Glomerular visceral epithelial cell (primary cell): ENCODE data around the gene FKBP2.
"Not testable (repeated sequence)": the region's sequence is repeated elsewhere in the genome, so short reads cannot be mapped to it uniquely, and the experiment has no call there.

Source experiments
- DNase-seq: peaks from one replicate; pipeline ENCODE4 v3.0.0-alpha.2; 2016; ENCODE audit errors: extremely low spot score

FKBP2 gene

DNA sequence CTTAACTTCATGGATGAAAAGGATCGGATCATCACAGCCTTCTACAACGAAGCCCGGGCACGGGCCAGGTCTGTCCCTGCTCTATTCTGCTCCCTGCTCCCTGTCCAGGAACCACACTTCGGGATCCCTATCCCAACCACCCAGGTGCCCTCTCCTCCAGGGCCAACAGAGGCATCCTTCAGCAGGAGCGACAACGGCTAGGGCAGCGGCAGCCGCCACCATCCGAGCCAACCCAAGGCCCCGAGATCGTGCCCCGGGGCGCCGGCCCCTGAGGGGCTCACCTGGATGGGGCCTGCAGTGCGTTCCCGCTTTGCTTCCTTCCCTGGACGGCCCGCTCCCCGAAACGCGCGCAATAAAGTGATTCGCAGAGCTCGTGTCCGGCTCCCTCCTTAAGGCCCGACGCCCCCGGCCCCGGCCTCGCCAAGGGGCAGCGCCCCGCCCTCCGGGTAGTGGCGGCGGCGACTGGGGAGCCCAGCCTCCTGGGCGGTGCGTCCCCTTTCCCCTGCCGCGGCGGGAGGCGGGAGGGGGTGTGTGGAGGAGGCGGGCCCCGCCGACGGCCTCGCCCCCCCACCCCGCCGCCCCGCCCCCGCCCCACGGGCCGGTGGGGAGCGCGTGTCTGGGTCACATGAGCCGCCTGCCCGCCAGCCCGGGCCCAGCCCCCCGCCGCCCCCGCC is 6.8 kb upstream of the FKBP2 start, which contains the start of gene VEGFB:
VEGFB (plus strand) TSS at position 672 of the 674 bp plus-strand sequence. CDS start 250 bp downstream, outside the sequence.
- DNase-seq = peak; percentile 73

DNA sequence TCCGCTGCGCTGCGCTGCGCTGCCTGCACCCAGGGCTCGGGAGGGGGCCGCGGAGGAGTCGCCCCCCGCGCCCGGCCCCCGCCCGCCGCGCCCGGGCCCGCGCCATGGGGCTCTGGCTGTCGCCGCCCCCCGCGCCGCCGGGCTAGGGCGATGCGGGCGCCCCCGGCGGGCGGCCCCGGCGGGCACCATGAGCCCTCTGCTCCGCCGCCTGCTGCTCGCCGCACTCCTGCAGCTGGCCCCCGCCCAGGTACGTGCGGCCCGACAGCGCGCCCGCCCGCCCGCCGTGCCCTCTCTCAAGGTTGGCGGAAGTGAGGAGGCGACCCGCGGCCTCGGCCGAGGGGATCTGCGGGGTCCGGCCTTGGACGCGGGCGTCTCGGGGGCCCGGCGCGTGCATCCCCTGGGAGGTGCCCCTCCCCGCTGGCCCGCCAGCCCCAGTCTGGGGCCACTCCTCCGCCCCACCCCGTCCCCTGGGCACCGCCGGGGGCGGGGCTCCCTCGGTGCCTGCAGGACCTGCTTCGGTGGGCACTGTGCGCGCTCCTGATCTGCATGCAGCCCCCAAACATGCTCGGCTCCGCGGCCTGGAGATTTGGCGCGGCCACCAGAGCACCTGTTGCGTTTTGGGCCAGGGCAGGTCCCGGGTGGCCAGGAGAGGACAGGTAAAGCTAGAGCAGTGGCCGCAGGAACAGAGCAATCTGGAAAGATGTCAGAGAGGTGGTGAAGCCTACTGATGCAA is 6.1 kb upstream of the FKBP2 start:
- peak; percentile 50 for DNase-seq

DNA sequence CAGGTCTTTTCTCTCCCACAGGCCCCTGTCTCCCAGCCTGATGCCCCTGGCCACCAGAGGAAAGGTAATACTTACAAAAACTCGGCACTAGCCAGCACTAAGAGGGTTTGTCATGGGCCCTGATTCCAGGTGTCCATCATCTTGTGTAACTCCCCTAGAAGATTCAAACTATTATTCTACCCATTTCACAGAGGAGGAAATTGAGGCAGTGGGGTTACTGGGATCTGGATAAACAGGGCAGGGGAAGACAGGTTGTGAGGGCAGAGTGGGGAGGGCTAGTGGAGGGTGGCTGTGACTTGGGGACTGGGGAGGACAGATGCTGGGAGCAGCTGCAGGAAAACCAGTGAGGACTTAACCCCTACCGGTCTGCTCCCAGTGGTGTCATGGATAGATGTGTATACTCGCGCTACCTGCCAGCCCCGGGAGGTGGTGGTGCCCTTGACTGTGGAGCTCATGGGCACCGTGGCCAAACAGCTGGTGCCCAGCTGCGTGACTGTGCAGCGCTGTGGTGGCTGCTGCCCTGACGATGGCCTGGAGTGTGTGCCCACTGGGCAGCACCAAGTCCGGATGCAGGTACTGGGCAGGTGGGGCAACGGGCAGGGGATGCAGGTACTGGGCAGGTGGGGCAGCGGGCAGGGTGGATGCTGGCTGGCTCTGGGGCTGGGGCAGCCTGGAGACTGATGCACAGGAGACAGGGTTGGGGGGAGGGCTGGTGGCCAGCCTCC is 5.3 kb upstream of the FKBP2 start:
- no peak for DNase-seq

DNA sequence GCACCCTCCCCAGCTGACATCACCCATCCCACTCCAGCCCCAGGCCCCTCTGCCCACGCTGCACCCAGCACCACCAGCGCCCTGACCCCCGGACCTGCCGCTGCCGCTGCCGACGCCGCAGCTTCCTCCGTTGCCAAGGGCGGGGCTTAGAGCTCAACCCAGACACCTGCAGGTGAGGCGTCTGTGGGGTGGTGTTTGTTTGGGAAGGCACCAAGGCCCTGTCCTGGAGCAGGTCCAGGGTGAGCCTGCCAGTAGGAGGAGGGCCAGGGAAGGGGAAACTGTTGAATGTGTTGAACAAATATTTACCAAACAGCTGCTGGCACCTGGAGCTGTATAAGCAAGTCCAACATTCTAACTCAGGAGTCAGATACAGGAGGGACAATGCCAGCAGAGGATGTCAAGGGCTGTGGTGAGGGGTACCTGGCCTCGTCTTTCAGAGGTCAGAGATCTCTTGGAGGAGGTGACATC is 3.4 kb upstream of the FKBP2 start:
- DNase-seq = no peak

DNA sequence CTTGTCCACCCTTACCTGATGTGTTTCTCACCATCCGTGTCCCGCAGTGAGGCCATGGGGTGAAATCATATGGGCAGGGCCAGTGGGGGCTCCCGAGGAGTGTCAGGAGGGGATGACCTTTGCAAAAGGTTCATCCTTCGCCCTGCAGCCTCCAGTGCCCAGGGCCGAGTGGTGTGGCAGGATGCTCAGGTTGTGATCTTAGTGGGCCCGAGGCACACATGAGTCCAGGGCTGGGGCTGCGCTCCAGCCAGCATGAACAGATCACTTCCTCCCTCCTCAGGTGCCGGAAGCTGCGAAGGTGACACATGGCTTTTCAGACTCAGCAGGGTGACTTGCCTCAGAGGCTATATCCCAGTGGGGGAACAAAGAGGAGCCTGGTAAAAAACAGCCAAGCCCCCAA is 2.8 kb upstream of the FKBP2 start:
- DNase-seq = no peak

DNA sequence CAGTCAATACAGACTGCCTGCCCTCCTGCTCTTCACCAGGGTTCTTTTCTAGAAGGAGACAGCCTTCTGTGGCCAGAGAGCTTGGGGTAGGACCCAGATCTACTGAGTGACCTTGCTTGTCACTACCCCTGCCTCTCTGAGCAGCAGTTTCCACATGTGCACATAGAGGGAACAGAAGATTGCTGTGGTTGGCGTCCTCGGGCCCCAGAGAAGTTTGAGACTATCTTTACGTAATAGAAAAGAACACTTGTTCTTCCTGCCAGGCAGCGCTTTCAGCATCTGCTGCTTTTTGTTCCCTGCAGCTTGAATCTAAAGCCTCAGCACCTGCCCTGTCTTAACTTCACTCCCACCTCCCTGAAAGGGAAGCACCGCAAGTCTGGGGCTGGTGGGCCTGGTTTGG is 1.9 kb upstream of the FKBP2 start:
- DNase-seq = no peak

DNA sequence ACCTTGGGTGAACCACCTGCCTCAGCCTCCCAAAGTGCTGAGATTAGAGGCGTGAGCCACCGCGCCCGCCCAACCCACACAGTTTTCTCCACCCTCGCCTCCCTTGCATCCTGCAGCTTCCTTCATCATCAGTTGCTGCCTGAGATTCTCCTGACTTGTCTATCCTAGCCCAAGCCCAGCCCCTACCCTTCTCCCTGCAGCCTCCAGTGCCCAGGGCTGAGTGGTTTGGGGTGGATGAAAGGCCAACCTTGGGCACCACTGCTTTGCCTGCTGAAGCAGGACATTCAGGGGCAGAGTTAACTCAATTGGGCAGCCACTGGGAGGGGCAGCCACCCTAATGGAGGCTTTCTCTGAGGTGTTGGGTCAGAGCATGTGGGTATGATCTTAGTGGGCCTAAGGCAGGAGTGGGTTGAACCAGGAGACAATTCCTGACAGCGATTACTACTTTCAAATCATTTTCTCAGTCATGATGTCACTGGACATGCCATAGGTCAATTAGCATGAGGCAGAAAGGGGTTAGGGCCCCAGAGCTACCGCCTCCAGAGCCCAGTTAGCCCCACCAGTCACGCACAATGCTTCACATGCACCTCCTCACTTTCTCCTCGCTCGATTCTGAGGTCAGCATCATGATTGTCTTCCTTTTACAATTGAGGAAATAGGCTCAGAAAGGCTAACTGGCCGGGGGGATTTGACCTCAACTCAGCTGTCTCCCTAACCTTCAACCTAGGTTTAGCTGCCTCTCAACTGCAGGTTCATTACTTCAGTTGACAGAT is 1.0 kb upstream of the FKBP2 start:
- no peak for DNase-seq

DNA sequence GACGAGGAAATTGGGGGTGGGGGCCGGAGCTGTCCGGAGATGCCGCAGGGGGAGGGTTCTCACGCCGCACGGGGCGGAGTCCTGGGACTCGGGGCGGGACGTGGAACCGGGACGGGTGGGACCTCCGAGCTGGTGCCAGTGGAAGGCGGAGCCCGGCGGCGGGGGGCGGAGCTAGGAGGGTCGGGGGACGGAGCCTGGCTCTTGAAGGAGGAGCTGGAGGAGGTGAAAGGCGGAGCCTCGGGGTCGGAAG is 271 bp downstream of the FKBP2 start:
- peak; percentile 100 for DNase-seq

DNA sequence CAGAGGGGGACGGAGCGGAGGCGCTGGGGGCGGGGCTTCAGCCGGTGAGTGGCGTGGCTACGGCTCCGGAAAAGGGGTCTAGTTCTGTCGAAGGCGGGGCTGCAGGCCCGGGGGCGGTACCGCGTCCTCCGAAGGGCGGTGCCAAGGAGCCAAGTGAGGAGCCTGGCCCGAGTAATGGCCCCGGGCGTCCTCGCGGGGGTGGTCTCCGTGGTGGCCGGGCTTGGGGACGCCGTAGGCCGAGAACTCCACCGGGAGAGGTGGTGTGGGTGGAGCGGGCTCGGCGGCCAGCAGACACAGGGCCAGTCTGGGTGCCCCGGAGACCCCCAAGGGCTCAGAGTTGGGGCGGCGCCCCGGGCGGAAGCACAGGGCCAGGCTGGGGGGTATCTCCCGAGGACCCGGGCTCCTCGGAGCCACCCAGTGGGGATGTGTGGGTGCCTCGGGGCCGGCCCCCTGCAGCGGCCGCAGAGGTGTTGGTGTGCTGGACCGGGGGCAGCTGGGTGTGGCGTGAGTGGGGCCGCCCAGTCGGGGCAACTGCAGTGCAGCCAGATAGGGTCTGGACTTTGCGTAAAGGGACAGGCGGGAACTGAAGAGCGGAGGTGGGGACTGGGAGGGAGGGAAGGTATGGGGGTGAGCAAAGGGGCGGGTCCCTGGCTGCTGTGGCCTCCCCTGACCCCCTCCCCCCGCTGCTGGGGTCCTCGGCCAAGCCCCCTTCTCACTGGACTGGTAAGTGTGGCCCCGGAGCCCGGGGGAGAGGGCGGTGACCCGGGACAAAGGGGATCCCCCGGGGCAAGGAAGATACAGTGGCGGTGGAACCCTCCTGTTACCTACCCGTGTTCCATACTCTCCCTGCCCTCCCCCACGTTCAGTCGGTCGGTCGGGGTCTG is 838 bp downstream of the FKBP2 start:
- DNase-seq = peak; percentile 66

DNA sequence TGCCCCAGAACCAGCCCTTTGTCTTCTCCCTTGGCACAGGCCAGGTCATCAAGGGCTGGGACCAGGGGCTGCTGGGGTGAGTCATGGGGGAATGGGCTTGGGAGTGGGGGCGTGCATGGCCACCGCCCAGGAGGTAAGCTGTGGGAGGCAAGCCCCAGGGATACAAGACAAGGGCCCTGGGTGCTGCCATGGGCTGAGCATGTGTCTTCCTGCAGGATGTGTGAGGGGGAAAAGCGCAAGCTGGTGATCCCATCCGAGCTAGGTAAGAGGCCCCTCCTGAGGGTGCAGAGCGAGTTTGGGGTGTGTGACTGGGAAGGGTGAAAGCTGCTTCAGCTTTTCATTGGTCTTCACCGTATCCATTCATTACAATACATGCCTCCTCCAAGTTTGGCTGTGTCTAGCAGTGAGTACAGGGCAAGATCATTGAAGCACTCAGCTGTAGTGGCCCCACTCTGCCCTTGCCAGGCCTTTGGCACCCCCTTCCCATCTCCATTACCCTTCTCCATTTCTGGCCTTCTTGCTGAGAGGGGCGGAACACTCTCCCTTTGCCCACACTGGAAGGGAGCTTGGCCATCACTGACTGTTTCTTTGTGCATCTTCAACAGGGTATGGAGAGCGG is 2.5 kb downstream of the FKBP2 start:
- no peak for DNase-seq

DNA sequence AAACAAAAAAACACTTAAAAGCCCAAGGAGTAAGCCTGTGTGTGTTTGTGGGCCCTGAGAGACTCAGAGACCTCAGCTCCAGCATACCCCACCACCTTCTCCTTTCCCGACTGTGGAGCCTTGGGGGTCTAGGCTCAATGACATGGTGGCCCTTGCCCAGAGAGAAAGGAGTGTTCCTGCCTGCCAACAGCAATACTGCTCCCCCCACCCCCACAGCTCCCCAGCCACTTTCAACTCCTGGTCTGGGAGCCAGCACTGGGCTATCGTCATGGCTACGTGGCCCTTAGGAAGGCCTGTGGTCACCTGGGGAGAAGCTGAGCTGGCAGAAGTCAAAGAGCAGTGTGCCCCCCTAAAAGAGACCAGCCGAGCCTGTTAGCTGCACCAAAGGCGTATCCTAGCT is 3.2 kb downstream of the FKBP2 start:
- no peak for DNase-seq

DNA sequence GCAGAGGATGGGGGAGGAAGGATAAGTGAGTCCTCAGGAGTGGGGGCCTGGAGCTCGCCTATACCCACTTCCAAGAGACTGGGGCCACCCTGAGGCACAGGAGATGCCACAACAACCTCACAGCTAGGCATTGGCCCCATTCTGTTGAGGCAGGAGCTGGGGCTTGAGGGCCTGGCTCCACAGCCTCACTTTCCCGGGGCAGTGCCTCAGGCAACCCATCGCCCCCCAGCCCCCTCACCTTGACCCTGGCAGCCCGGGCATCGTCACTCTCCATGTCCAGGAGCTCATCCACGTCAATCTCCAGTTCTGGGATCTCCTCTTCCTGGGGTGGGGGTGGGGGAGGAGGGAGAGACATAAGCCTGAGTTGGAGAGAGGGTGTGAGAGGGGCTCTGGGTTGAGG is 4.1 kb downstream of the FKBP2 start:
- no peak for DNase-seq

DNA sequence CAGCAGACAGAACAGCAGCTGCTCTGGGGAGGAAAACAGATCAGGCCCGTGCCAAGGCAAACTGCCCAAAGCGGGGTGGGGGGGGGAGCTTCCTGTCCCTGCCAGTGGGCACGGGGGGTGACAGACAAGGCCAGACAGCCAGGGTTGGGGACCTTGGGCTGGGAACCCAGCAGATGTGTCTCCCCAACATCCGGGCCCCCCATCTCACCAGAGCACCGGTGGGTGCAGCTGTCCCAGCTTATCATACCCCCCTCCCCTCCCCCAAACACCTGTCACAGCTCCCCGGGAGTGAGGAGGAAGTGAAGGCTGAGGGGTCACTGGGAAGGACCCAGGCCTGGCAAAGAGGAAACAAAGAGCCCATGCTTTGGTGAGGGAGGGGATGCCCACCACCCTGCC is 4.5 kb downstream of the FKBP2 start:
- DNase-seq = peak; percentile 27

DNA sequence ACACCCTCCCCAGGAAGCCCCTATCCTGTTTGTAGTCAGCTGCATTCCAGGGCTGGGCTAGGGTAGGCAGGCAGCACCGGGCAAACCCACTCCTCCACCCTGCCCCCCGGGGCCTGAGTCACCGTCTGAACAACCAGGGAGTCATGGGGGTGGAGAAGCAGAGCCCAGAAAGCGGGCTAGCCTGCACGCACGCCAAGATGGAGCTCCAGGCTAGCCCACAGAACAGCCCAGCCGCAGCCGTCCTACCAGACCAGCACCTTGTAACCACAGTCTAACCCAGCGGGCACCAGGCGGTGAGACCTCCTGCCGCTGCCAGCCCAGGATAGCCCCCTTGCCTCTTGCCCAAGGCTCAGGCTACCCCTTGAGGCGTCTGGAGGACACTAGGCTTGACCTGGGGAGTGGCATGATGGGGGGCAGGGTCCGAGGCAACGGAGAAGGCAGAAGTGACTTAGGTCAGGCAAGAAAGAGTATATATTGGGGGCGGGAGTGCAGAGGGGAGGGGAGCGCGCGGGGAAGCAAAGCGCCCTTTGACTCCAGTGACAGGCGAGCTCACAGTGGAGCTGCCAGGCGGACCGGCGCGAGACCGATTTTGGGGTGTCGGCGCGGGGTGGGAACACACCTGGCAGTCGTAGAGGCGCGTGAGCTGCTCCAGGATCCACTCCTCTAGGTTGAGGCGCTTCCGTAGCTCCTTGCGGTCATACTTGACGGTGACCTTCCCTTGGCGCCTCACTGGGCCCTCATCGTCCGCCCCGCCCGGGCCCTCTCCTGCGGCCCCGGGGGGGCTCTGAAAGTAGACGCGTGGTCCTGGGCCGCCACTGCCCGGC is 5.1 kb downstream of the FKBP2 start:
- DNase-seq = peak; percentile 85

DNA sequence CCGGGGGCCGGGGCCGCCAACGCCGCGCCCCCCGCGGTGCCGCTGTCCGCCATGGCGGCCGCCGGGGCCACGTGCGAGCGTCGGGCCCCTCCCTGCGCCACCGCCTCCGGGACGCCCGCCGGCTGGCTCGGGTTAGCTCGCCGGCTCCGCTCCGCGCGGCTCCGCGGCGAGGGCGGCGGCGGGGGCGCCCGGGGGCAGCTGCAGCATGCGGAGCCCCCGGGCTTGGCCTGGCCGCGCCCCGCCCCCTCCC is 5.7 kb downstream of the FKBP2 start:
- DNase-seq = not testable (repeated sequence)

DNA sequence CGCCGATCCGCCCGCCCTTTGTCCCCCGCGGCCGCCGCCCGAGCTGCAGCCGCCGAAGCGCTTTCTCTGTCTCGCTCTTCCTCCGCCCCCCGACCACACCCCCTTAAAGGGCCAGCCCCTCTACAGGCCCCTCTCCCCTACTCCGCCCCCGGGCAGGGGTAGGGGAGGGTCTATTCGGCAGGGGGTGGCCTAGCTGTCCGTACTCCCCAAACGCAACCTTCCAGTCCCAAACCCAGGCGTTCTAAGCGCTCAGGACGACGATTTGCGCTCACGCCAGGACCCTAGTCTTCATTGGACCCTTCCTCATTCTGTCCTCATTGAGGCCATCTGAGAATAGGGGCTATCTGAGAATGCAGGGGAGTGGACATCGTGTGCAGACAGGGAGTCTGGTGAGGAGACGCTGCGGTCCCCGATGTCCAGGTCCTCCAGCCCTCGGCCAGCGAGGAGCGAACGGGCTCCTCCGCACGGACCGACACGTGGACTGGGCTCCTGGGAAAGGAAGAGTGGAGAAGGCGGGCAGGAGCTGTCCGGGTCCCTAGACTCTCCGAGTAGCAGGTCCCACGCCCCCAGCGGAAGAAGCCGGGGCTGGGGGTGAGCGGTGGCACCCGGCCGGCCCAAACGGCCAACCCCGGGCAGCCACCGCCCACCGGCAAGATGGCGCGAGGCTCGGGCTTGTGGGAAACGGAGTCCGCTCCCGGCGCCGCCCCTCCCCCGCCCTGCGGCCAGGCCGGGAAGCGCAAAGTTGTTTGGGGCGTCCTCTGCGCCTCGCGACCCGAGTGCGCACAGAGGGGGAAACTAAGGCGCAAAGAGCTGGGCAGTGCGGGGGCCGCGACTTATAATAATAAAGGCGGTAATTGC is 6.2 kb downstream of the FKBP2 start, which contains the start of gene PPP1R14B:
PPP1R14B (minus strand) TSS at position 73 of the 858 bp plus-strand sequence. CDS start 270 bp downstream, outside the sequence.
- peak; percentile 82 for DNase-seq

DNA sequence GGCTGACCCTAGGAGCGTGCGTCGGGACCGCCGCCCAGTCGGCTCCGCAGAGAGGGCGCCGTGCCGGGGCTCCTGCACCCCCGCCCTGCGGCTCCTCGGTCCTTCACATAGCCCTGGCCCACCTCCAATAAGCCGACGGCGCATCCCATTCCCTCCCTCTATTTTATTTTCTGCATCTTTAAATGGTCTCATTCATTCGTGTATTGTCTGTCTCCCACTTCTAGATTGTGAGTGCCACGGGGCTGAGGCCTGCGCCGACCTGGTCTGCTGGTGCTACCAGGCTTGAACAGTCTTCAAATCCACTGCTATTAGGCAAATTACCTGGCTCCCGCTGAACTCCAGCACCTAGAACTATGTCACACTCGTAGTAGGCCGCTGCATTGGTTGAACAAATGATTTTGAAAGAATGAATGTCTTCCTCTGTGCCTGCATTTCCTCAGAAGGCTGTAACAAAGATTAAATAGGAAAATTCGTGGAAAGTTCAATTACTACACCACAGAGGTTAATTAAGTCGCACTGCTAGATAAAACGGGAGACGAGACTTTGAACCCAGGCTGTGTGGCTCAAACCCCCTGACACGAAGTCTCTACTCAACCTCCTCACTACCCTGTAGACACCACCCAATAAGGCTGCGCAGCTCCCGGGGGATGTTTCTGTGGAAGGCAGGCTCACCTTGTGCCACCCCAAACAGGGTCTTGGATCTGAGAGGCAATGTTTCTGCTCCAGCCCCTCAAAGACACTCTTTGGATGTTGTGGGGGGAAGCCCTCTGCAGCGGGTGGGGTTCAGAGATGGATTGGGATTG is 7.0 kb downstream of the FKBP2 start:
- no peak for DNase-seq

DNA sequence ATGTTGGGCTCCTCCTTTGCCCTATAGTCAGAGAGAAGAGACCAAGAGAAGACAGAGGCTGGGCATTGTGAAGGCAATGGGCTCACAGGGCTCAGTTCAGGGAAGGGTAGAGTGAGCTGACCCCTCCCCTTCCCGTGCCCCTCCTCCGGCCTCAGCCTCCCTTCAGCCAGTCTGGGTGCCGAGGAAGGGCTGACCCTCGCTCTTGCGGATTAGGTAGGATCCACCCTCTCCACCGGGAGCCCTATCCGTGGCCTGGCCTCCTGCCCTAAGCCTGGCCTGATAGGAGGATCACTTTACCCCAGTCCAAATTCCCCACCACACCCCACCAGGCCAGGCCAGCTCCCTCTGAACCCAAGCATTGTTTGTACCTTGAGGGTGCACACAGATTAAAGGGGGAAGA is 7.7 kb downstream of the FKBP2 start:
- DNase-seq = no peak
